Measurements from ENCODE around the gene WDR64. TPM values are rescaled to one million over a fixed set of nuclear protein-coding genes. Genes with fewer than 3 reads are reported as not detected.

Gene WDR64
- total RNA-seq, 1 experiment from 2014 or later = not detected

DNA sequence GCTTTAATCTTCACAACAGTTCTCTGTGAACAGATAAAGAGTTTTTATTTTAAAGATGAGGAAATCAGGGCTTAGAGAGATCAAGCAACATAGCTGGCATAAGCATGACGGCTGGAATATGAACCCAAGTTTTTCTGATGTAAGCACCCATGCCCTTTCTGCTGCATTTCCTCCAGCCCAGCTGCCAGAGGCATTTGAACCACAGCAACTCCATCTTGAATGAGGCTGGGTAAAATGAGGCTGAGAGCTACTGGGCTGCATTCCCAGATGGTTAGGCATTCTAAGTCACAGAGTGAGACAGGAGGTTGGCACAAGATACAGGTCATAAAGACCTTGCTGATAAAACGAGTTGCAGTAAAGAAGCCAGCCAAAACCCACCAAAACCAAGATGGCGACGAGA is 90.0 kb downstream of the WDR64 start:
- no peaks in the 10 kb centered on the region for H3K4me1 ChIP-seq
- no peak overlapping the region for H3K4me3 ChIP-seq
- no peak overlapping the region for H3K27ac ChIP-seq
- H3K36me3 ChIP-seq = no peaks in the 10 kb centered on the region
- no peaks in the 10 kb centered on the region for H3K9me3 ChIP-seq (replicated peaks)
- H3K27me3 ChIP-seq = peaks cover 10% of the 10 kb centered on the region
- DNase-seq = no peak

- Histone ChIP-seq H3K27me3 (peaks cover 10% of the 10 kb centered on the region; the same call in 1 of the 2 replicates), H3K27ac (no peak overlapping the region), H3K9me3 (replicated peaks) (no peaks in the 10 kb centered on the region), H3K36me3 (no peaks in the 10 kb centered on the region), H3K4me3 (no peak overlapping the region), H3K4me1 (no peaks in the 10 kb centered on the region)
- no peak for DNase-seq
Observed at GRCh38 chr1:241744591-241744990, 92.5 kb downstream of the WDR64 start.

DNA sequence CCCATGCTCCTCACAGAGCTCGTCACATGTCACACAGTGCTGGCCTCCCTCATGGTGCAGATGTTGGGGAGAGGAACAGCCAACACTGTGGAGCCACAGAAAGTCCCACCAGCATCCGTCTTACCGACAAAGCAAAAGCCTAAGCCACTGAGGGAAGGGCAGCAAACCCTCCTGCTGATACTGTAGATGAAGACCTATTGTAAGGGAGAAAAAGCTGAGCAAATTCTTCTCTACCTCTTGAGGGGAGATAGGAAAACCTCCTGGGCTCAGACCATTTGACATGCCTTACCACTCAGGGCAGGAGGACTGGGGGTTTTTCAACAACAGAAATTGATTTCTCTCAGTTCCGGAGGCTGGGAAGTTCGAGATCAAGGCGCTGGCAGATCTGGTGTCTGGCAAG is 95.9 kb downstream of the WDR64 start:
- H3K4me1 ChIP-seq = no peaks in the 10 kb centered on the region
- no peak for DNase-seq
- no peak overlapping the region for H3K4me3 ChIP-seq
- no peaks in the 10 kb centered on the region for H3K36me3 ChIP-seq
- no peak overlapping the region for H3K27ac ChIP-seq
- H3K9me3 ChIP-seq (replicated peaks) = no peaks in the 10 kb centered on the region
- no peaks in the 10 kb centered on the region for H3K27me3 ChIP-seq

GRCh38 chr1:241749041-241749944 is 97.2 kb downstream of the WDR64 start:
- no peaks in the 10 kb centered on the region for H3K27me3 ChIP-seq
- H3K9me3 ChIP-seq (replicated peaks) = no peaks in the 10 kb centered on the region
- no peaks in the 10 kb centered on the region for H3K36me3 ChIP-seq
- no peak overlapping the region for H3K27ac ChIP-seq
- no peak overlapping the region for H3K4me3 ChIP-seq
- no peak for DNase-seq
- no peaks in the 10 kb centered on the region for H3K4me1 ChIP-seq

- Histone ChIP-seq H3K27me3 (no peaks in the 10 kb centered on the region), H3K36me3 (no peaks in the 10 kb centered on the region), H3K4me1 (no peaks in the 10 kb centered on the region), H3K27ac (no peak overlapping the region), H3K9me3 (replicated peaks) (no peaks in the 10 kb centered on the region), H3K4me3 (no peak overlapping the region)
- no peak for DNase-seq
Observed at GRCh38 chr1:241749945-241750695, 98.0 kb downstream of the WDR64 start.

DNA sequence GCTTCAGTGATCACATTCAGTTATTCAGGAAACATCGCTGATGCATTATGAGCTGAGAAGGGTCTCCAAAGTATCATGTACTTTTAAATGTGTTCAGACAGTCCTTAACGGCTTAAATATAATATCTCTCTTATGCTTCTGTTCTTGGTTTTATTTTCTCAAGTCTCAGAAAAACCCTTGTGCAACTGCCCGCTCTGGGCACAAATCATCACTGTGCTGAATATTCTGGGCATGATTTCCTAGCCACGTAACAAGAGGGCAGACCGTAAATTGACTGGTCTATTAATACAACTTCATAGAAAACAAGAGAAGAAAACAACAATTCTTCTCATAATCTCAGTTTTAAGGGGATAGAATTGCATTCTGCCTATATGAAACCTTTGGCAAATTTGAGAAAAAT is 99.4 kb downstream of the WDR64 start:
- DNase-seq = no peak
- Histone ChIP-seq H3K4me3 (no peak overlapping the region), H3K36me3 (no peaks in the 10 kb centered on the region), H3K27ac (no peak overlapping the region), H3K27me3 (no peaks in the 10 kb centered on the region), H3K9me3 (replicated peaks) (no peaks in the 10 kb centered on the region), H3K4me1 (no peaks in the 10 kb centered on the region)

DNA sequence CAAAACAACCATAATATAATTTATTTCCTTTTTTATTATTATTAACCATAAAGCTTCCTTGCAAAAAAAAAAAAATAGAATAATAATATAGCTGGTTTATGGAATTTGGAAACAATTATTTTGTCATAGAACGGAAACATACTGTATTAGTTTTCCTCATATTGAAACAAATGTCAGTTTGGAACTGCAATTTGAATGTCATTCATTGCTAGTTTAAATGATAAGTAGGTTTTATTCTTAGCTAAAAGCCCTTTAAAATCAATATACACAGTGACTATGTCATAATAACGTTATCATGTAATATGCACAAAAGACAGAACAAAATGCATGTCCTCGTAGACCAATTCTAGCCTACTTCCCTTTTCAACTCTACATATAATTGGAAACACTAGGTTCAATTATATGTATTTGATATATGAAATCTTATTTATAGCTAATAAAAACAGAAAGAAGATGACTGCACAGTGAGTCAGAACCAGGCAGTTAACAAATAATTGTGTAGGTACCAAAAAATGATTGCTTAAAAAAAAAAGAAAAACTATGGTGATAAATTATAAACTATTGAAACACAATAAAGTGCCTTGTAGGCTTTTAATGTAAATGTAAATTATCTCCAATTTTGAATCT is 110.7 kb downstream of the WDR64 start:
- no peak for DNase-seq
- Histone ChIP-seq H3K27ac (no peak overlapping the region), H3K9me3 (replicated peaks) (no peaks in the 10 kb centered on the region)

GRCh38 chr1:241765390-241765789 is 113.3 kb downstream of the WDR64 start:
- Histone ChIP-seq H3K36me3 (no peaks in the 10 kb centered on the region), H3K27ac (no peak overlapping the region), H3K9me3 (replicated peaks) (no peaks in the 10 kb centered on the region), H3K4me3 (no peak overlapping the region), H3K27me3 (no peaks in the 10 kb centered on the region), H3K4me1 (no peaks in the 10 kb centered on the region)
- DNase-seq = no peak

More for the DNA sequence above, 110.7 kb downstream of the WDR64 start:
- H3K4me3 ChIP-seq = no peak overlapping the region
- no peaks in the 10 kb centered on the region for H3K4me1 ChIP-seq
- no peaks in the 10 kb centered on the region for H3K27me3 ChIP-seq
- no peaks in the 10 kb centered on the region for H3K36me3 ChIP-seq

GRCh38 chr1:241767737-241768136 is 115.7 kb downstream of the WDR64 start:
- no peak overlapping the region for H3K4me3 ChIP-seq
- no peaks in the 10 kb centered on the region for H3K4me1 ChIP-seq
- no peaks in the 10 kb centered on the region for H3K9me3 ChIP-seq (replicated peaks)
- no peak for DNase-seq
- H3K27me3 ChIP-seq = no peaks in the 10 kb centered on the region
- no peak overlapping the region for H3K27ac ChIP-seq
- no peaks in the 10 kb centered on the region for H3K36me3 ChIP-seq

DNA sequence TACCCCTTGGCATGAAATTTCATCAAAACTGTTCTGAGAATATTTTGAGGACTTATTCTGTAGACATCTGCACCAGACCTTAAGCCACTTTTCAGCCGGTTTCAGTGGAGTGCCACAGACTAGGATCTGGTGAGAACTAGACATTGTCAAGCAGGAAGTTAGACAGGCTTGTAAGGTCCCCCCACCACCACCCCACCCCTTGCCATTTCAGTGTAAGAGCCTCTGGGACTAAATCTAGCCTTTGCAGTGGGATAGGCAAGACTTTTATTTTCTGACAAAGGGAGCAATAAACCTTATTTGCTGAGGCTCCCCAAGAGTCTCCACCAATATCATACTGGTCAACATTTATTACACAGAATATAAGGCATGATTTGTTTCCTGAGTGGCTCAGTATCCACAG is 118.0 kb downstream of the WDR64 start:
- H3K36me3 ChIP-seq = no peaks in the 10 kb centered on the region
- DNase-seq = no peak
- no peak overlapping the region for H3K4me3 ChIP-seq
- H3K9me3 ChIP-seq (replicated peaks) = no peaks in the 10 kb centered on the region
- no peaks in the 10 kb centered on the region for H3K4me1 ChIP-seq
- no peak overlapping the region for H3K27ac ChIP-seq
- no peaks in the 10 kb centered on the region for H3K27me3 ChIP-seq

DNA sequence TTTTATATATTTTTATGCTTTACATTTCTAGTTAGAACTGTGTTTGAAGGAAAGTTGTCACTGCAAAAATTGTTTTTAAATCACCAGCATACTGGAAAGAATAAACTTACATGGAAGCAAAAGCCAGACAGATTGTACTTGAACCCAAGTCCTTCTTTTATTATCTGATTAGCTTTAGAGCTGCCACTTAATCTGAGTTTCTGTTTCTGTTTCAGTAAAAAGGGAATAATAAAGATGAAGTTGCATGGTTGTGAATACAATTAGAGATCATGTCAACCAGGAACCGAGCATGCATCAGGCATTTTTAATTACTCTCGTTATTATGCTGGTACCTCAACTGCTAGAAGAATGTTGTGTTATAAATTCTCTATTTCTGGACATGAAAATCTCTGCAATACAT is 119.0 kb downstream of the WDR64 start:
- Histone ChIP-seq H3K36me3 (no peaks in the 10 kb centered on the region), H3K9me3 (replicated peaks) (no peaks in the 10 kb centered on the region), H3K4me1 (no peaks in the 10 kb centered on the region), H3K27me3 (no peaks in the 10 kb centered on the region), H3K27ac (no peak overlapping the region), H3K4me3 (no peak overlapping the region)
- no peak for DNase-seq

DNA sequence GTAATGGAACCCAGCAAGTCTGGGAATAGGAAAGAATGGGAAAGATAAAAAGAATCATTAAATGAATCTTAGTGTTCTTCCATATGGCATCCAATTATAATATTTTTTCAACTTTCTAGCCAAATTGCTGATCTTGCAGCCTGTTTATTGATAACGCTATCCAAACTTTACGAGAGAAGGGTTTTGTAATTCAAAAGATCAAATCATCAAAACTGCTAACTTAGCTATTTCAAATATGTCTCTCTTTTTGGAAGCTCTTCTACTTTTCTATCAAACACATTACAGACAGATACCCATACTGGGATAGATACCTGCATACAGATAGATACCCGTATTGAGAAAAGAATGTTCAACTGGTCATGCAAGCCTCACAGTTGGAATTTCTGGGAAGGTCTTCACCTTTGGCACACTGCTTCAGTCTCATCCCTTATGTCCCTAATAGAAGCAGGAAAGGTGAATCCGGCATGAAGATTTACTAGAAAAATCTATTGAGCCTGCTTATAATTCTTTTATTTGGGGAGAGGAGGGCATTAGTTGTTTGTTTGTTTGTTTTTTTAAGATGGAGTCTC is 120.9 kb downstream of the WDR64 start:
- no peaks in the 10 kb centered on the region for H3K4me1 ChIP-seq
- H3K27me3 ChIP-seq = no peaks in the 10 kb centered on the region
- no peaks in the 10 kb centered on the region for H3K9me3 ChIP-seq (replicated peaks)
- H3K36me3 ChIP-seq = no peaks in the 10 kb centered on the region
- no peak overlapping the region for H3K27ac ChIP-seq
- no peak overlapping the region for H3K4me3 ChIP-seq
- no peak for DNase-seq

- H3K27ac ChIP-seq = no peak overlapping the region
- no peak for DNase-seq
- H3K27me3 ChIP-seq = no peaks in the 10 kb centered on the region
- H3K4me1 ChIP-seq = no peaks in the 10 kb centered on the region
- H3K36me3 ChIP-seq = no peaks in the 10 kb centered on the region
- H3K9me3 ChIP-seq (replicated peaks) = no peaks in the 10 kb centered on the region
- H3K4me3 ChIP-seq = no peak overlapping the region
Observed at GRCh38 chr1:241773991-241774390, 121.9 kb downstream of the WDR64 start.

GRCh38 chr1:241775021-241775420 is 122.9 kb downstream of the WDR64 start:
- DNase-seq = no peak
- H3K36me3 ChIP-seq = no peaks in the 10 kb centered on the region
- H3K27me3 ChIP-seq = no peaks in the 10 kb centered on the region
- H3K27ac ChIP-seq = no peak overlapping the region
- no peak overlapping the region for H3K4me3 ChIP-seq
- H3K4me1 ChIP-seq = no peaks in the 10 kb centered on the region
- H3K9me3 ChIP-seq (replicated peaks) = no peaks in the 10 kb centered on the region

GRCh38 chr1:241776911-241777310 is 124.8 kb downstream of the WDR64 start:
- H3K36me3 ChIP-seq = no peaks in the 10 kb centered on the region
- no peaks in the 10 kb centered on the region for H3K9me3 ChIP-seq (replicated peaks)
- H3K27ac ChIP-seq = no peak overlapping the region
- H3K27me3 ChIP-seq = no peaks in the 10 kb centered on the region
- H3K4me1 ChIP-seq = no peaks in the 10 kb centered on the region
- no peak for DNase-seq
- H3K4me3 ChIP-seq = no peak overlapping the region

Measured in SJCRH30 (cell line).